Stimulated activated CD8-positive, alpha-beta memory T cell treated with anti-CD3 and anti-CD28 coated beads, Interleukin-12 subunit alpha, Interleukin-12 subunit beta, amount 100 ng/mL, for 24 hours (primary cell): ENCODE data around the gene CELA3A.

Experiments
- DNase-seq: peaks from one replicate; pipeline ENCODE4 v3.0.0-alpha.2; 2020; ENCODE audit errors: extremely low read depth

Gene CELA3A

GRCh38 chr1:22050330-22050729 lies 48.9 kb downstream of the CELA3A start:
- no peak for DNase-seq

- DNase-seq, result no peak
These were observed 50.2 kb downstream of the CELA3A start for GRCh38 chr1:22051607-22052114.

- peak; percentile 85 for DNase-seq
These were observed 50.9 kb downstream of the CELA3A start, which contains the start of gene CDC42 for GRCh38 chr1:22052115-22053016. Gene CDC42, plus strand, starts transcription at chr1:22052709. Its CDS starts 25,770 bp downstream, at chr1:22078479.

- DNase-seq, result peak; percentile 12
These were observed 51.8 kb downstream of the CELA3A start for GRCh38 chr1:22053017-22053860.

GRCh38 chr1:22053861-22054770 lies 52.7 kb downstream of the CELA3A start:
- no peak for DNase-seq

GRCh38 chr1:22055463-22055862 lies 54.0 kb downstream of the CELA3A start:
- no peak for DNase-seq

- no peak for DNase-seq
These were observed 54.6 kb downstream of the CELA3A start for GRCh38 chr1:22056043-22056442.

- no peak for DNase-seq
These were observed 55.5 kb downstream of the CELA3A start for GRCh38 chr1:22056936-22057335.

GRCh38 chr1:22057861-22058260 lies 56.4 kb downstream of the CELA3A start:
- DNase-seq, result no peak
